Measurements from ENCODE around the gene ZNF410. TPM values are rescaled to one million over a fixed set of nuclear protein-coding genes. Genes with fewer than 3 reads are reported as not detected.
"Not testable (repeated sequence)": the region's sequence is repeated elsewhere in the genome, so short reads cannot be mapped to it uniquely, and the experiment has no call there.

ZNF410 gene
- total and polyA plus RNA-seq, 3 donors from 2014 or later, result 85.3 to 117 (median 92.9) TPM

DNA sequence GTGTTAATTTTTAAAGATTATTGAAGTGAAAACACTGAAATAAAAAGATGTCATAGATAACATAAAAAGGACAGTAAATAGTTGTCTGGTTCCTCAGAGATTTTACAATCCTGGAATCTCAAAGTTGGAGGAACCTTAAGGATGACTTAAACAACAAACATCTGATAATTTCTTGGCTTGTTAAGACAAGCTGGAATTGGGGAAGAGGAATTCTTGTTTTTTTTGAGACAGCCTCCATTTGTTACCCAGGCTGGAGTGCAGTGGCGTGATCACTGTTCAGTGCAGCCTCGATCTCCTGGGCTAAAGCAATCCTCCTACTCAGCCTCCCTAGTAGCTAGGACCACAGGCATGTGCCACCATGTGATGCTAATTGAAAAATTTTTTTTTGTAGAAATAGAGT lies 2.3 kb downstream of the ZNF410 start:
- H3K4me3 ChIP-seq, result no peak overlapping the region
- no peaks in the 10 kb centered on the region for H3K27me3 ChIP-seq
- no peaks in the 10 kb centered on the region for H3K36me3 ChIP-seq (ENCODE audit: low read depth, missing control alignments)
- no peak for DNase-seq
- peaks cover 19% of the 10 kb centered on the region for H3K4me1 ChIP-seq
- H3K27ac ChIP-seq, result peak overlapping the region in 1 of 2 donors; percentile 93
- no peak for TF ChIP-seq POLR2A (IDR thresholded peaks at IDR 0.05)
- TF ChIP-seq, protein P1, sequence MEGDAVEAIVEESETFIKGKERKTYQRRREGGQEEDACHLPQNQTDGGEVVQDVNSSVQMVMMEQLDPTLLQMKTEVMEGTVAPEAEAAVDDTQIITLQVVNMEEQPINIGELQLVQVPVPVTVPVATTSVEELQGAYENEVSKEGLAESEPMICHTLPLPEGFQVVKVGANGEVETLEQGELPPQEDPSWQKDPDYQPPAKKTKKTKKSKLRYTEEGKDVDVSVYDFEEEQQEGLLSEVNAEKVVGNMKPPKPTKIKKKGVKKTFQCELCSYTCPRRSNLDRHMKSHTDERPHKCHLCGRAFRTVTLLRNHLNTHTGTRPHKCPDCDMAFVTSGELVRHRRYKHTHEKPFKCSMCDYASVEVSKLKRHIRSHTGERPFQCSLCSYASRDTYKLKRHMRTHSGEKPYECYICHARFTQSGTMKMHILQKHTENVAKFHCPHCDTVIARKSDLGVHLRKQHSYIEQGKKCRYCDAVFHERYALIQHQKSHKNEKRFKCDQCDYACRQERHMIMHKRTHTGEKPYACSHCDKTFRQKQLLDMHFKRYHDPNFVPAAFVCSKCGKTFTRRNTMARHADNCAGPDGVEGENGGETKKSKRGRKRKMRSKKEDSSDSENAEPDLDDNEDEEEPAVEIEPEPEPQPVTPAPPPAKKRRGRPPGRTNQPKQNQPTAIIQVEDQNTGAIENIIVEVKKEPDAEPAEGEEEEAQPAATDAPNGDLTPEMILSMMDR (IDR thresholded peaks at IDR 0.05), result no peak
- no peaks in the 10 kb centered on the region for H3K9me3 ChIP-seq
- intact Hi-C loops (cut with DNase I; ENCODE audit: low total_unique reads), result no loop called here
- WGBS, 2 donors, result 68 to 79% methylated on average over 2 of the region's 2 CpGs

DNA sequence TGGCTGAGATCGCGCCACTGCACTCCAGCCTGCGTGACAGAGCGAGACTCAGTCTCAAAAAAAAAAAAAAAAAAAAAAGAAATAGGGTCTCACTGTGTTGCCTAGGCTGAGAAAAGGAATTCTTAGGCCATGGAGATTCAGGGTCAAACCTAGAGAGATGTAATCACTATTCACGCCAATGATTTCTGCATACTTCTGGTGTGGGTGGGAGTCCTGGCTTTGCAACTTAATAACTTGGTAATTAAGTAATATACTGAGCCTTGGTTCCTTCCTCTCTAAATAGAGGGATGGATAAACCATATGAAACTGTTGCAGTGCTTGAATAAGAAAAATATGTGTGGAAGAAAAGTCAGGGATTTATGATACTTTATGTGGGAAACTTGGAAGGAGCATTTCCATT lies 2.7 kb downstream of the ZNF410 start:
- H3K4me1 ChIP-seq, result peaks cover 19% of the 10 kb centered on the region
- no peak overlapping the region for H3K4me3 ChIP-seq
- TF ChIP-seq, protein P1 (IDR thresholded peaks at IDR 0.05), result no peak
- TF ChIP-seq POLR2A (IDR thresholded peaks at IDR 0.05), result no peak
- intact Hi-C loops (cut with DNase I; ENCODE audit: low total_unique reads), result no loop called here
- H3K27ac ChIP-seq, result peak overlapping the region in 1 of 2 donors; percentile 93
- H3K27me3 ChIP-seq, result no peaks in the 10 kb centered on the region
- no peak for DNase-seq
- no peaks in the 10 kb centered on the region for H3K9me3 ChIP-seq
- WGBS, 2 donors, result 54 to 78% methylated on average over 5 of the region's 5 CpGs
- no peaks in the 10 kb centered on the region for H3K36me3 ChIP-seq (ENCODE audit: low read depth, missing control alignments)

DNA sequence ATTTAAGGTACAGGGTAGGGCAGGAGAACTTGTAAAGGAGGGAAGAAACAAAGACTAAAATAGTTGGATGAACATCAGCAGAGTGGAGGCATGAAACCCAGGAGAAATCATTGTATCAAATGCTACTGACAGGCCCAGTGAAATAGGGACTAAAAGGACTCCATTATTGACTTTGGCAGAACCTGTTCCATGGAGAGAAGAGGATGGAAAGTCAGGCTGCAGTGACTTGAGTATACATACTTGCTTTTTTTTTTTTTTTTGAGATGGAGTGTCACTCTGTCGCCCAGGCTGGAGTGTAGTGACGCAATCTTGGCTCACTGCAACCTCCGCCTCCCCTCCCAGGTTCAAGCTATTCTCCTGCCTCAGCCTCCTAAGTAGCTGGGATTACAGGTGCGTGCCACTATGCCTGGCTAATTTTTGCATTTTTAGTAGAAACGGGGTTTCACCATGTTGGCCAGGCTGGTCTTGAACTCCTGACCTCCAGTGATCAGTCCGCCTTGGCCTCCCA lies 7.6 kb downstream of the ZNF410 start:
- intact Hi-C loops (cut with DNase I; ENCODE audit: low total_unique reads), result loop anchor here (10.0 kb wide), 1 partner anchor 649 kb away; no protein-coding TSS in a partner anchor
- WGBS, 2 donors, result 92 to 94% methylated on average over 6 of the region's 6 CpGs
- H3K27me3 ChIP-seq; H3K36me3 ChIP-seq (ENCODE audit: low read depth, missing control alignments); H3K27ac ChIP-seq; DNase-seq; H3K9me3 ChIP-seq; H3K4me3 ChIP-seq; H3K4me1 ChIP-seq: not testable (repeated sequence)

DNA sequence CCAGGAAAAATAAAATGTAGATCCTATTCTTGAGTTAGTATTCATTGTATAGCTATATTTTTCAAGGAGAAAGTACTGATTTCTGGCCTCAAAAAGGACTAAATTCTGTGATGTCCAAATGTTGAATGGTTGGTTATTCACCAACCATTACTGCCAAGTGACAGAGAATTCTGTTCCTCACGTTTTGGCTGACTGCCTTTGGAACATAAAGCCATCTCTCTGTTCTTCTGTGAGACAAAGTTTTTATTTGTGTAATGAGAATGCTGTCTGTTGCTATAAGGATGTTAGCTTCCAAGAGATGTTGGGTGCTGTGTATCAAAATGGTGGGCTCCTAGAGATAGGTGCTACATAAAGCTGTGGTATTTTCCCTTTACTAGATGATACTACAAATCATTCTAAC lies 9.3 kb downstream of the ZNF410 start:
- intact Hi-C loops (cut with DNase I; ENCODE audit: low total_unique reads), result loop anchor here (10.0 kb wide), 1 partner anchor 651 kb away; no protein-coding TSS in a partner anchor
- DNase-seq, result no peak
- 36 to 38% methylated on average over 1 of the region's 1 CpG for WGBS, 2 donors
- Histone ChIP-seq H3K27me3 (no peaks in the 10 kb centered on the region), H3K4me3 (no peak overlapping the region), H3K4me1 (peaks cover 7% of the 10 kb centered on the region), H3K27ac (no peak overlapping the region), H3K9me3 (no peaks in the 10 kb centered on the region), H3K36me3 (ENCODE audit: low read depth, missing control alignments) (no peaks in the 10 kb centered on the region)
- TF ChIP-seq, protein P1 (IDR thresholded peaks at IDR 0.05), result no peak
- TF ChIP-seq POLR2A (IDR thresholded peaks at IDR 0.05), result no peak

DNA sequence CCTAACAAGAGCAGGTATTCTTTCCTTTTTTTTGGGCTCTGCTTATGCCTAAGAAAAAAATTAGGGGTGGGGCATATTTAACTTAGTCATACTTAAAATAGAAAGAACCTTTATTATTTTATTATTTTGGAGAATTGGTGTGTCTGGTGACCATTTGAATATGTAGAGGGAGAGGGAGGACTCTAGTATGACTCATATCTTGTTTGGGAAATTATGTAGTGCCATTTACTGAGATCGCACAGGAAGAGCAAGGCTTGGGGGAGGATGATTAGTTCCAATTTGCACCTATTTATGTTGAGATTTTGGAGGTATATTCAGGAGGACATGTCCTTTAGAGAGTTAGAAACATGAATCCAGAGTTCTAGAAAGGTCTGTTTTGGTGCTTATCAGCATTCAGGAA lies 9.9 kb downstream of the ZNF410 start:
- DNase-seq, result no peak
- Histone ChIP-seq H3K4me1 (peaks cover 7% of the 10 kb centered on the region), H3K27me3 (no peaks in the 10 kb centered on the region), H3K36me3 (ENCODE audit: low read depth, missing control alignments) (no peaks in the 10 kb centered on the region), H3K9me3 (no peaks in the 10 kb centered on the region), H3K4me3 (no peak overlapping the region), H3K27ac (no peak overlapping the region)
- 84 to 86% methylated on average over 1 of the region's 1 CpG for WGBS, 2 donors
- intact Hi-C loops (cut with DNase I; ENCODE audit: low total_unique reads), result loop anchor here (10.0 kb wide), 1 partner anchor 652 kb away; no protein-coding TSS in a partner anchor
- TF ChIP-seq, protein P1 (IDR thresholded peaks at IDR 0.05), result no peak
- TF ChIP-seq POLR2A (IDR thresholded peaks at IDR 0.05), result no peak

All from testis (tissue), 3 donors.